OCI-LY1 (cell line): ENCODE measurements around the gene TCERG1.

ENCODE experiments used
- H2AFZ ChIP-seq: fragments of 200-600 bp; sonication (generic), shearing (Covaris generic); 2 replicates; pipeline ENCODE4 v1.6.0; 2014; ENCODE audit warnings: antibody characterized with exemption, mild to moderate bottlenecking, low read length
- H3F3A ChIP-seq: fragments of 200-600 bp; sonication (generic), shearing (Covaris generic); 2 replicates; pipeline ENCODE4 v1.6.0; 2014; ENCODE audit warnings: mild to moderate bottlenecking, antibody characterized with exemption, low read length, moderate library complexity; ENCODE audit not compliant: insufficient read depth
- H3K27ac ChIP-seq: fragments of 200-600 bp; sonication (generic); 2 replicates; pipeline ENCODE4 v1.5.1; 2014; ENCODE audit warnings: low read length, mixed run types, mild to moderate bottlenecking, low read depth; ENCODE audit not compliant: poor library complexity, severe bottlenecking
- H3K27me3 ChIP-seq: fragments of 200-600 bp; sonication (generic); 2 replicates; pipeline ENCODE4 v1.6.0; 2014; ENCODE audit warnings: antibody characterized with exemption, mild to moderate bottlenecking, low read length, moderate library complexity; ENCODE audit not compliant: insufficient read depth
- H3K36me3 ChIP-seq: fragments of 200-600 bp; sonication (generic); 2 replicates; pipeline ENCODE4 v1.6.1; 2014; ENCODE audit warnings: mild to moderate bottlenecking, antibody characterized with exemption, low read length, moderate library complexity, mixed read lengths; ENCODE audit not compliant: insufficient read depth
- H3K4me1 ChIP-seq: fragments of 200-600 bp; sonication (generic); 2 replicates; pipeline ENCODE4 v1.5.1; 2014; ENCODE audit warnings: mild to moderate bottlenecking, low read length, moderate library complexity; ENCODE audit not compliant: insufficient read depth, severe bottlenecking
- H3K4me2 ChIP-seq: fragments of 200-600 bp; sonication (generic), shearing (Covaris generic); 2 replicates; pipeline ENCODE4 v1.6.1; 2014; ENCODE audit warnings: low read length
- H3K4me3 ChIP-seq: fragments of 200-600 bp; sonication (generic); 2 replicates; pipeline ENCODE4 v1.5.1; 2014; ENCODE audit warnings: low read length, low read depth, mild to moderate bottlenecking, mixed read lengths; ENCODE audit not compliant: poor library complexity, severe bottlenecking
- H3K79me2 ChIP-seq: fragments of 200-600 bp; shearing (Covaris generic); 2 replicates; pipeline ENCODE4 v1.6.1; 2016; ENCODE audit warnings: mixed run types, low read length, mixed read lengths; ENCODE audit not compliant: insufficient read depth
- H3K9ac ChIP-seq: fragments of 200-600 bp; sonication (generic), shearing (Covaris generic); 2 replicates; pipeline ENCODE4 v1.6.1; 2014; ENCODE audit warnings: mild to moderate bottlenecking, low read length, mixed read lengths
- H3K9me2 ChIP-seq: fragments of 200-600 bp; sonication (generic), shearing (Covaris generic); 2 replicates; pipeline ENCODE4 v1.6.1; 2014; ENCODE audit warnings: low read depth, mild to moderate bottlenecking, low read length, mixed read lengths
- H3K9me3 ChIP-seq: fragments of 200-600 bp; shearing (Covaris generic); 2 replicates; pipeline ENCODE4 v1.6.1; 2014; ENCODE audit warnings: low read length, mixed read lengths
- H4K20me1 ChIP-seq: fragments of 200-600 bp; sonication (generic), shearing (Covaris generic); 2 replicates; pipeline ENCODE4 v1.6.0; 2016; ENCODE audit warnings: mild to moderate bottlenecking, low read length; ENCODE audit not compliant: insufficient read depth
- CTCF ChIP-seq: fragments of 200-600 bp; sonication (generic), shearing (Covaris generic); IDR thresholded peaks from 2 replicates; pipeline ENCODE4 v1.5.1; 2017; ENCODE audit warnings: mild to moderate bottlenecking, antibody characterized with exemption, low read length, moderate library complexity, mixed read lengths
- EZH2 ChIP-seq: fragments of 200-600 bp; sonication (generic), shearing (Covaris generic); IDR thresholded peaks from 2 replicates; pipeline ENCODE4 v1.8.0; 2017; ENCODE audit warnings: borderline replicate concordance, mixed run types, mild to moderate bottlenecking, antibody characterized with exemption, low read length, moderate library complexity, mixed read lengths

TCERG1 gene

DNA sequence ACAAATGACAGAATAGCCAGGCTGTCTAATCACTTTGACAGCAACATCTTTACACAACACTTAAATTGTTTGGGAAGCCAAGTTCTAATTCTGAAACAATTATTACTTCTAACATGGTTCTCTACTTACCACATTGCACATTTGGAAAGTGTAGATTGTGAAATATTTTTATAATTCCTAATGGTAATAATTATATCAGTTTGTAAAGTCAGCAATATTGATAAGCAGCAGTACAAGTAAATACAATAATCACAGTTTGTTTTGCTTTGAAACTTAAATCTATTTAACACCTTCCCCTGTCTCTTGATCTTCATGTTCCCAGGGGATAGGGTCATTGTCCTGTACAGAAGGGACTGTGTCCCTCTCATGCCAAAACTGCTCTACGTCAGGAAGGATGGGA is 67.4 kb downstream of the TCERG1 start:
- Histone ChIP-seq H3F3A (no peaks in the 10 kb centered on the region; the same call in 1 of the 2 replicates), H3K4me3 (no peak overlapping the region), H3K27me3 (no peaks in the 10 kb centered on the region), H3K9me2 (no peaks in the 10 kb centered on the region), H2AFZ (no peak overlapping the region), H3K4me2 (no peak overlapping the region), H3K9ac (no peak overlapping the region), H3K36me3 (peaks cover 40% of the 10 kb centered on the region), H3K9me3 (no peaks in the 10 kb centered on the region), H3K27ac (no peak overlapping the region), H4K20me1 (no peaks in the 10 kb centered on the region; the same call in 1 of the 2 replicates), H3K4me1 (no peaks in the 10 kb centered on the region), H3K79me2 (no peaks in the 10 kb centered on the region)
- TF ChIP-seq CTCF (no peak), EZH2 (no peak)

GRCh38 chr5:146515473-146516150 is 68.5 kb downstream of the TCERG1 start:
- Histone ChIP-seq H4K20me1 (no peaks in the 10 kb centered on the region; the same call in 1 of the 2 replicates), H3K9me3 (no peaks in the 10 kb centered on the region), H3K79me2 (no peaks in the 10 kb centered on the region), H3K4me3 (no peak overlapping the region), H3K9me2 (no peaks in the 10 kb centered on the region), H3K4me2 (no peak overlapping the region), H3K9ac (no peak overlapping the region), H3K27ac (no peak overlapping the region), H2AFZ (no peak overlapping the region), H3K4me1 (no peaks in the 10 kb centered on the region), H3K27me3 (no peaks in the 10 kb centered on the region), H3F3A (no peaks in the 10 kb centered on the region; the same call in 1 of the 2 replicates), H3K36me3 (peaks cover 30% of the 10 kb centered on the region)
- TF ChIP-seq CTCF (no peak), EZH2 (no peak)

DNA sequence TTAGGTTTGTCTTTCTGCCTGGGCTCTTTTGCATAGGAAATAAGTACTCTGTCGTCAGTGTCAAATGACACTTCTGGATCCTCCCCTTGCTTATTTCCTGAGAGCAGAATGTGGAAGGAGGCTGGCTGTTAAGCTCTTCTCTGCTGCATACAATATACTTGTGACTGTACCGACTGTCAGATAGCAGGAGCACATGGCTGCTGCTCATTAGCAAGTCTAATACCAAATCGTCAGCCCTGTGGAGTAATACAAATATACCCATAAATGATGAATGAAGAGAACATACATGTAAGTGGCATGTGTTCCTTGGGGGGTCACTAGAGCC is 69.0 kb downstream of the TCERG1 start, which contains the start of gene GPR151:
TSS of gene GPR151 (minus strand) at position 40 of the 325 bp plus-strand sequence. CDS start 77 bp downstream, outside the sequence.
- H3K9me3 ChIP-seq, result no peaks in the 10 kb centered on the region
- H3K4me1 ChIP-seq, result no peaks in the 10 kb centered on the region
- peaks cover 25% of the 10 kb centered on the region for H3K36me3 ChIP-seq
- H4K20me1 ChIP-seq, result no peaks in the 10 kb centered on the region; the same call in 1 of the 2 replicates
- no peak within 1 kb of the TSS for H3K9ac ChIP-seq
- no peak within 1 kb of the TSS for H3K4me2 ChIP-seq
- no peak within 1 kb of the TSS for H2AFZ ChIP-seq
- no peak within 1 kb of the TSS for H3K4me3 ChIP-seq
- no peak for TF ChIP-seq EZH2
- TF ChIP-seq CTCF, result no peak
- no peaks in the 10 kb centered on the region for H3K79me2 ChIP-seq
- no peak within 1 kb of the TSS for H3K27ac ChIP-seq
- H3K9me2 ChIP-seq, result no peaks in the 10 kb centered on the region
- no peaks in the 10 kb centered on the region; the same call in 1 of the 2 replicates for H3F3A ChIP-seq
- no peaks in the 10 kb centered on the region for H3K27me3 ChIP-seq
